NCI-H774 (cell line): Measurements from ENCODE around the gene OR7C1.
A peak's percentile ranks its signal among the peaks of the same experiment; 100 is the strongest.
"Not testable (repeated sequence)": the region's sequence is repeated elsewhere in the genome, so short reads cannot be mapped to it uniquely, and the experiment has no call there.

ENCODE experiments used
- DNase-seq: peaks from one replicate; lab custom pipeline; 2025; lab: John Stamatoyannopoulos, UW

Gene OR7C1

GRCh38 chr19:14765403-14765802 lies 69.6 kb downstream of the OR7C1 start:
- DNase-seq = not testable (repeated sequence)

- no peak for DNase-seq
Measured at GRCh38 chr19:14764401-14764800, 70.6 kb downstream of the OR7C1 start.

DNA sequence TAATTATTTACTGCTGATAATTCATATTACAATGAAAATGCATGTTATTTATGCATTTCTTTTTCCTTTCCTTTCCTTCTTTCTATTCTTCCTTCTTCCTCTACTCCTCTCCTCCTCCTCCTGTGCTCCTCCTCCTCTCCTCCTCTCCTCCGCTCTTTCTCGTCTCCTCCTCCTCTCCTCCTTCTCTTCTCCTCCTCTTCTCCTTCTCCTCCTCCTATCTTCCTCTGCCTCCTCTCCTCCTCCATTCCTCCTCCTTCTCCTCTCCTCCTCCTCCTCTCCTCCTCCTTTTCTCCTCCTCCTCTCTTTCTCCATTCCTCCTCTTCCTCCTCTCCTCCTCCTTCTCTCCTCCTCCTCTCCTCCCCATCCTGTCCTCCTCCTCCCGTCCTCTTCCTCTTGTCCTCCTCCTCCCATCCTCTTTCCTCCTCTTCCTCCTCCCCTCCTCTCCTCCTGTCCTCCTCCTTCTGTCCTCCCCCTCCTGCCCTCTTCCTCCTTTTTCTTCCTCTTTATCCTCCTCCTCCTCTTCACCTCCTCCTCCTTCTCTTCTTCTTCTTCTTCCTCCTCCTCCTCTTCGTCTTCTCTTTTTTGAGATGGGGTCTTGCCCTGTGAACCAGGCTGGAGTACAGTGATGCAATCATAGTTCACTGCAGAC lies 71.4 kb downstream of the OR7C1 start:
- DNase-seq = no peak

GRCh38 chr19:14762111-14762510 lies 72.9 kb downstream of the OR7C1 start:
- no peak for DNase-seq

GRCh38 chr19:14761607-14762006 lies 73.4 kb downstream of the OR7C1 start:
- no peak for DNase-seq

DNA sequence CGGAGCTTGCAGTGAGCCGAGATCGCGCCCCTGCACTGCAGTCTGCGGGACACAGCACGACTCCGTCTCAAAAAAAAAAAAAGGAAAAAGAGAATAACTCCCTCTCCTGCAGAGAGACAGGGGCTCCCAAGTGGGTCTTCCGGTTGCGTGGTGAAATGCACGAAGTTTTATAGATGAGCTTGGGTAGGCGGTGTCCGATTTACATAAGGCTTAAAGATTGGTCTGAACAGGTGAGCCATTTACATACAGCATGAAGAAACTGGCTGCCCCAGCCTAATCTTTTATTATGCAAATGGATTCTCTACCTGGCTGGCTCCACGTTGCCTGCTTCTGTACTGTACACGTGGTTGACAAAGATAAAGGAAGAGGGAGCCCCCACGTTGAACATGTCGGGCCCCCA lies 76.2 kb downstream of the OR7C1 start:
- DNase-seq = peak; percentile 61

DNA sequence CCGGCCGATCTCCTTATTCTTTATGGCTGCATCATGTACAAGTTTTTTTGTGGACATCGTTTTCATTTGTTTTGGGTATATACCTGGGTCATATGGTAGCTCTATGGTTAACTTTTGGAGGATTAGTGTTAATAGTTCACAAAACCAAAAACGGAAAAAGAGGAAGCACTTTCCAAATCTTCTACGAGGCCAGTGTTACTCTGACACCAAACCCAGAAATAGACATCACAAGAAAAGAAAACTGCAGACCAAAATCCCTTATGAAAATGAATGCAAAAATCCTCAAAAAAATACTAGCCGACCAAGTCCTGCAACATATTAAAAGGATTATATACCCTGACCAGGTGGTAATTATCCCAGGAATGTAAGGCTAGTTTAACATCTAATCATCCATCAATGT lies 86.4 kb downstream of the OR7C1 start:
- DNase-seq = no peak
